GM12874 (cell line): ENCODE data around the gene RILP.

Source experiments
- CTCF ChIP-seq: IDR thresholded peaks from 2 replicates; pipeline ENCODE4 v1.5.1; 2011; ENCODE audit warnings: low read depth, mild to moderate bottlenecking, control low read depth, low read length, moderate library complexity; ENCODE audit not compliant: insufficient read depth

RILP gene

GRCh38 chr17:1630662-1631061, 19.0 kb downstream of the RILP start:
- no peak for TF ChIP-seq CTCF

GRCh38 chr17:1629504-1630310, 20.0 kb downstream of the RILP start:
- TF ChIP-seq CTCF: peak; percentile 87

GRCh38 chr17:1628856-1629503, 20.7 kb downstream of the RILP start:
- peak; percentile 44 for TF ChIP-seq CTCF

GRCh38 chr17:1627982-1628855, 21.4 kb downstream of the RILP start, which contains the start of gene SLC43A2:
Gene SLC43A2, minus strand, starts transcription at chr17:1628834. Its CDS starts 960 bp downstream, at chr17:1627874.
- TF ChIP-seq CTCF: no peak

- TF ChIP-seq CTCF: no peak
Observed at GRCh38 chr17:1627182-1627981, 22.3 kb downstream of the RILP start.

GRCh38 chr17:1626333-1626732, 23.3 kb downstream of the RILP start:
- no peak for TF ChIP-seq CTCF
